Testis (tissue), 2 donors: ENCODE results near the gene TRIO.

Experiments
- CTCF ChIP-seq, 3 experiments: fragments of 450-650 bp in 2 of 3; fragments of 200-600 bp in 1 of 3; sonication (generic) in 1 of 3; IDR thresholded peaks; one replicate each; pipeline ENCODE4 v1.5.1; 2016 to 2019; ENCODE audit warnings: antibody characterized with exemption in 3 of 3, mild to moderate bottlenecking in 2 of 3, moderate library complexity in 1 of 3
- POLR2A ChIP-seq: fragments of 450-650 bp; IDR thresholded peaks from one replicate; pipeline ENCODE4 v1.6.1; 2017; ENCODE audit warnings: antibody characterized with exemption, mild to moderate bottlenecking, moderate library complexity

- TF ChIP-seq CTCF (IDR thresholded peaks at IDR 0.05): no peak
- no peak for TF ChIP-seq POLR2A
Observed at GRCh38 chr5:14510880-14511279, 367.7 kb downstream of the TRIO start.
